PC-9 (cell line): ENCODE data around the gene IFIT2. TPM values are rescaled to one million over a fixed set of nuclear protein-coding genes. Genes with fewer than 3 reads are reported as not detected.

ENCODE experiments used
- BruUV-seq: library from RNA; stranded (reverse); fragments of 400-500 nt; replicated peaks from 2 replicates; lab custom pipeline; 2021; lab: Mats Ljungman, UMichigan
- CTCF ChIA-PET: fragments of 300-600 bp; sonication (Branson Sonifier 250); formaldehyde crosslinking; loops from one replicate; lab custom pipeline; 2022; ENCODE audit warnings: antibody characterized with exemption; lab: Charles Lee
- POLR2A ChIA-PET: fragments of 300-600 bp; sonication (Branson Sonifier 250); formaldehyde crosslinking; loops from one replicate; lab custom pipeline; 2022; ENCODE audit warnings: antibody characterized with exemption; ENCODE audit not compliant: unreplicated experiment; lab: Charles Lee
- DNase-seq, 2 experiments: peaks; one replicate each; pipeline versions ENCODE4 v3.0.0 to v3.0.0-alpha.2; 2015 to 2022; ENCODE audit warnings: mixed read lengths in 1 of 2
- H2AFZ ChIP-seq: fragments of 200-600 bp; sonication (generic); 2 replicates; pipeline ENCODE4 v1.8.1; 2017; ENCODE audit warnings: antibody characterized with exemption
- H3F3A ChIP-seq: fragments of 200-600 bp; sonication (generic); 2 replicates; pipeline ENCODE4 v1.8.1; 2017; ENCODE audit warnings: antibody characterized with exemption, mild to moderate bottlenecking, low read depth; ENCODE audit not compliant: insufficient read depth
- H3K27ac ChIP-seq: fragments of 200-600 bp; sonication (generic); 2 replicates; pipeline ENCODE4 v1.6.1; 2016; ENCODE audit warnings: mixed run types
- H3K27me3 ChIP-seq: fragments of 200-600 bp; sonication (generic); 2 replicates; pipeline ENCODE4 v1.6.1; 2016; ENCODE audit warnings: low read depth, mixed run types; ENCODE audit not compliant: insufficient read depth
- H3K36me3 ChIP-seq: fragments of 200-600 bp; sonication (generic); 2 replicates; pipeline ENCODE4 v1.6.1; 2016; ENCODE audit warnings: low read depth, mixed run types
- H3K4me1 ChIP-seq: fragments of 200-600 bp; sonication (generic); replicated peaks from 2 replicates; pipeline ENCODE4 v1.6.1; 2016; ENCODE audit warnings: mixed run types; ENCODE audit not compliant: insufficient read depth
- H3K4me2 ChIP-seq: fragments of 200-600 bp; sonication (generic); 2 replicates; pipeline ENCODE4 v1.6.1; 2017; ENCODE audit warnings: mixed run types
- H3K4me3 ChIP-seq: fragments of 200-600 bp; sonication (generic); 2 replicates; pipeline ENCODE4 v1.6.1; 2016; ENCODE audit warnings: mixed run types
- H3K79me2 ChIP-seq: fragments of 200-600 bp; sonication (generic); 2 replicates; pipeline ENCODE4 v1.6.1; 2017; ENCODE audit warnings: low read depth, mixed run types
- H3K9me2 ChIP-seq: fragments of 200-600 bp; sonication (generic); 2 replicates; pipeline ENCODE4 v1.8.1; 2017; ENCODE audit warnings: mild to moderate bottlenecking; ENCODE audit not compliant: insufficient read depth
- H3K9me3 ChIP-seq: fragments of 200-600 bp; sonication (generic); 2 replicates; pipeline ENCODE4 v1.8.1; 2016; ENCODE audit warnings: low read depth; ENCODE audit not compliant: insufficient read depth
- H4K20me1 ChIP-seq: fragments of 200-600 bp; sonication (generic); 2 replicates; pipeline ENCODE4 v1.8.1; 2017; ENCODE audit not compliant: insufficient read depth
- EZH2 ChIP-seq: fragments of 200-600 bp; sonication (generic); IDR thresholded peaks from 2 replicates; pipeline ENCODE4 v1.8.0; 2017; ENCODE audit warnings: antibody characterized with exemption, low read depth
- intact Hi-C: fragments of 100-400 bp; cut with micrococcal nuclease; formaldehyde crosslinking; loops from one replicate; pipeline ENCODE4 v1.10.0; 2022; ENCODE audit not compliant: unreplicated experiment
- total RNA-seq: library from RNA; stranded (reverse); gene quantifications from 2 replicates; pipeline ENCODE4 v1.2.3, GENCODE V29; 2021
- TF ChIP-seq, protein P1 (sequence below): fragments of 200-600 bp; sonication (generic); conservative IDR thresholded peaks from 2 replicates; pipeline ENCODE4 v1.6.1; 2017; ENCODE audit warnings: mixed run types, antibody characterized with exemption, mild to moderate bottlenecking, moderate library complexity

The IFIT2 gene
- total RNA-seq, 1 experiment from 2014 or later = 4.4 TPM

DNA sequence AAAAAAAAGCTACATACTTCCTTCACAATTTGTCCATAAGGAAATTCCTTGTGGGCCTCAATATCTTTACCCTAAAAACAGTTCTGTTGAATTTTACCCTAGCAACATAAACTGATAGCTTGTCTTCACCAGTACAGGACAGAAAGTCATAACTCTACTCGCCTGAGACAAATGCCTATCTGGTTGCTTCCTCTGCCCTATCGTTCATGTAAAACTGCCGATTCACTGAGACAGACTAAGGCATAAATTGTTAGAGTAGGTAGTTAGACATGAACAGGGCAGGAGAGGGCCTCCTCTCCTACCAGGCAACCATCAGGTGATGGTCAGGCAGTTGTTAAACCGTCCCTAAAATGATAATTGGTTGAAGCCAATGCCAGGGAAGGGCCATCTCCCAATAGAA, 51.0 kb downstream of the IFIT2 start:
- Histone ChIP-seq H3K79me2 (no peaks in the 10 kb centered on the region), H3K36me3 (no peaks in the 10 kb centered on the region), H3K9me2 (no peaks in the 10 kb centered on the region; the same call in 1 of the 2 replicates), H4K20me1 (no peaks in the 10 kb centered on the region), H3K4me3 (peak overlapping the region; percentile 25; the same call in 1 of the 2 replicates), H3K4me1 (peaks cover 30% of the 10 kb centered on the region), H3K4me2 (peak overlapping the region; percentile 74), H3K27ac (peak overlapping the region; percentile 100), H2AFZ (peak overlapping the region; percentile 66), H3K9me3 (no peaks in the 10 kb centered on the region), H3F3A (peaks cover 30% of the 10 kb centered on the region), H3K27me3 (no peaks in the 10 kb centered on the region)
- ChIA-PET POLR2A (interaction anchor here (0.5 to 1.2 kb wide), 5 partner anchors 49 to 106 kb away, joined by 3 to 10 read pairs (median 4); no protein-coding TSS in a partner anchor), CTCF (interaction anchor here (0.6 kb wide), 1 partner anchor 94 kb away, joined by 6 read pairs; no protein-coding TSS in a partner anchor)
- intact Hi-C loops = loop anchor here (1.0 kb wide), 2 partner anchors 75 to 91 kb away; no protein-coding TSS in a partner anchor
- no peak for TF ChIP-seq EZH2
- TF ChIP-seq, protein P1, sequence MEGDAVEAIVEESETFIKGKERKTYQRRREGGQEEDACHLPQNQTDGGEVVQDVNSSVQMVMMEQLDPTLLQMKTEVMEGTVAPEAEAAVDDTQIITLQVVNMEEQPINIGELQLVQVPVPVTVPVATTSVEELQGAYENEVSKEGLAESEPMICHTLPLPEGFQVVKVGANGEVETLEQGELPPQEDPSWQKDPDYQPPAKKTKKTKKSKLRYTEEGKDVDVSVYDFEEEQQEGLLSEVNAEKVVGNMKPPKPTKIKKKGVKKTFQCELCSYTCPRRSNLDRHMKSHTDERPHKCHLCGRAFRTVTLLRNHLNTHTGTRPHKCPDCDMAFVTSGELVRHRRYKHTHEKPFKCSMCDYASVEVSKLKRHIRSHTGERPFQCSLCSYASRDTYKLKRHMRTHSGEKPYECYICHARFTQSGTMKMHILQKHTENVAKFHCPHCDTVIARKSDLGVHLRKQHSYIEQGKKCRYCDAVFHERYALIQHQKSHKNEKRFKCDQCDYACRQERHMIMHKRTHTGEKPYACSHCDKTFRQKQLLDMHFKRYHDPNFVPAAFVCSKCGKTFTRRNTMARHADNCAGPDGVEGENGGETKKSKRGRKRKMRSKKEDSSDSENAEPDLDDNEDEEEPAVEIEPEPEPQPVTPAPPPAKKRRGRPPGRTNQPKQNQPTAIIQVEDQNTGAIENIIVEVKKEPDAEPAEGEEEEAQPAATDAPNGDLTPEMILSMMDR = no peak
- TSS peak; percentile 89 for BruUV-seq
- DNase-seq = no peak

DNA sequence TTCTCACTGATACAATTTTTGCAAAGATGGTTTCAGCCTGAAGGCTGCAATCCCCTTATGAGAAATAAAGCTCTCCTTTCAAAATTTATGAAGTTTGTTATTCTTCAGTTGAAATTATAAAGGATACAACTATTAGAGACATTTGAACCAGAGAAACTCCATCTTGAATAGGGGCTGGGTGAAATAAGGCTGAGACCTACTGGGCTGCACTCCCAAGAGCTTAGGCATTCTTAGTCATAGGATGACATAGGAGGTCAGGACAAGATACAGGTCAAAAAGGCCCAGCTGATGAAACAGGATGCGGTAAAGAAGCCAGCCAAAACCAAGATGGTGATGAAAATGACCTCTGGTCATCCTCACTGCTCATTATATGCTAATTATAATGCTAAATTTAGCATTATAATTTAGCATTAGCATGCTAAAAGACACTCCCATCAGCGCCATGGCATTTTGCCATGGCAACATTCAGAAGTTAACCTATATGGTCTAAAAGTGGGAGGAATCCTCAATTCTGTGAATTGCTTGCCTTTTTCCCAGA, 53.6 kb downstream of the IFIT2 start:
- peaks cover 24% of the 10 kb centered on the region for H3F3A ChIP-seq
- no TSS peak for BruUV-seq
- H3K79me2 ChIP-seq = no peaks in the 10 kb centered on the region
- H3K4me2 ChIP-seq = no peak overlapping the region
- ChIA-PET POLR2A (no interaction called here), CTCF (no interaction called here)
- H3K27ac ChIP-seq = no peak overlapping the region
- H3K4me3 ChIP-seq = no peak overlapping the region
- intact Hi-C loops = no loop called here
- no peaks in the 10 kb centered on the region for H3K36me3 ChIP-seq
- H4K20me1 ChIP-seq = no peaks in the 10 kb centered on the region
- DNase-seq = no peak
- H3K9me2 ChIP-seq = no peaks in the 10 kb centered on the region; the same call in 1 of the 2 replicates
- no peak overlapping the region for H2AFZ ChIP-seq
- no peaks in the 10 kb centered on the region for H3K27me3 ChIP-seq
- peaks cover 27% of the 10 kb centered on the region for H3K4me1 ChIP-seq
- TF ChIP-seq, protein P1 = no peak
- no peak for TF ChIP-seq EZH2
- no peaks in the 10 kb centered on the region for H3K9me3 ChIP-seq

DNA sequence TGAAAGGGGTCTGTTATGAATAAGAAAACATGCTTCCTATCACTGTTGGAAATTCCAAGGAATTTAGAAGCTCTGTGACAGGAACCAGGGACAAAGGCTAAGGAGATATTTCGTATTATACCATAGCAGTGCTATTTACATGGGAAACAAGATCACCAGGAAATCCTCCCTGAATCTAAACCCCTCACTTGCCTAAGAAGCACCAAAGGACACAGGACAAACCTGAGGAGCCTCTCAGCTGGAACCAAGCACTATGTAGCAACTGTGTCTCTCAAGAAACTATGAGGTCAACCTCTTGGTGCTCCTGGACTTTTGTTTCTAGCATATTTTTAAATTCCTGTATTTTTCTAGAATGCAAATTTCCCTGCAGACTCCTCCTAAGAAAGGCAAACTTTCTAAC, 55.2 kb downstream of the IFIT2 start:
- Histone ChIP-seq H4K20me1 (no peaks in the 10 kb centered on the region), H3F3A (peaks cover 10% of the 10 kb centered on the region; the same call in 1 of the 2 replicates), H3K79me2 (no peaks in the 10 kb centered on the region), H3K9me3 (no peaks in the 10 kb centered on the region), H3K27ac (no peak overlapping the region), H3K4me1 (peaks cover 13% of the 10 kb centered on the region), H2AFZ (no peak overlapping the region), H3K9me2 (no peaks in the 10 kb centered on the region; the same call in 1 of the 2 replicates), H3K4me3 (no peak overlapping the region), H3K27me3 (no peaks in the 10 kb centered on the region), H3K4me2 (no peak overlapping the region), H3K36me3 (no peaks in the 10 kb centered on the region)
- POLR2A ChIA-PET = no interaction called here
- no peak for DNase-seq
- intact Hi-C loops = no loop called here
- TF ChIP-seq, protein P1 = no peak
- no peak for TF ChIP-seq EZH2
- CTCF ChIA-PET = no interaction called here
- BruUV-seq = no TSS peak
